ENCODE results near the gene ATXN7L1.

Gene ATXN7L1

GRCh38 chr7:105644937-105645336, 231.5 kb downstream of the ATXN7L1 start (continued):
- no peak for TF ChIP-seq BACH2 (CRISPR knock-in tag; IDR thresholded peaks at IDR 0.05; ENCODE audit: borderline replicate concordance)
- no peak for TF ChIP-seq OSR1 (CRISPR knock-in tag; IDR thresholded peaks at IDR 0.05)
- no peak for TF ChIP-seq ESRRG (CRISPR knock-in tag; IDR thresholded peaks at IDR 0.05)
- TF ChIP-seq SNAI2 (CRISPR knock-in tag; IDR thresholded peaks at IDR 0.05): no peak
- TF ChIP-seq CSRNP3 (CRISPR knock-in tag; IDR thresholded peaks at IDR 0.05): no peak

- TF ChIP-seq BACH2 (CRISPR knock-in tag; IDR thresholded peaks at IDR 0.05; ENCODE audit: borderline replicate concordance) (no peak), ZC3H10 (CRISPR knock-in tag; IDR thresholded peaks at IDR 0.05) (no peak), ESRRG (CRISPR knock-in tag; IDR thresholded peaks at IDR 0.05) (no peak), TCF4 (CRISPR knock-in tag; IDR thresholded peaks at IDR 0.05; ENCODE audit: borderline replicate concordance) (no peak), OSR1 (CRISPR knock-in tag; IDR thresholded peaks at IDR 0.05) (no peak), CREB5 (CRISPR knock-in tag; IDR thresholded peaks at IDR 0.05; ENCODE audit: low read depth) (no peak), GLIS3 (CRISPR knock-in tag; IDR thresholded peaks at IDR 0.05) (no peak), TOX (CRISPR knock-in tag; IDR thresholded peaks at IDR 0.05; ENCODE audit: borderline replicate concordance) (no peak), SNAI2 (CRISPR knock-in tag; IDR thresholded peaks at IDR 0.05) (no peak), ZFP30 (CRISPR knock-in tag; IDR thresholded peaks at IDR 0.05) (no peak), ISL1 (CRISPR knock-in tag; IDR thresholded peaks at IDR 0.05) (no peak), RARB (CRISPR knock-in tag; IDR thresholded peaks at IDR 0.05) (no peak), CSRNP3 (CRISPR knock-in tag; IDR thresholded peaks at IDR 0.05) (no peak), ZFP3 (CRISPR knock-in tag; IDR thresholded peaks at IDR 0.05) (no peak), CSDC2 (CRISPR knock-in tag; IDR thresholded peaks at IDR 0.05) (no peak), PPARA (CRISPR knock-in tag; IDR thresholded peaks at IDR 0.05; ENCODE audit: borderline replicate concordance) (no peak), ZNF70 (CRISPR knock-in tag; IDR thresholded peaks at IDR 0.05) (no peak), ARNTL (CRISPR knock-in tag; IDR thresholded peaks at IDR 0.05; ENCODE audit: borderline replicate concordance, low read depth) (no peak)
- no peak for ATAC-seq
Measured at GRCh38 chr7:105643851-105644250, 232.5 kb downstream of the ATXN7L1 start.

GRCh38 chr7:105643384-105643783, 233.0 kb downstream of the ATXN7L1 start:
- no peak for TF ChIP-seq ZC3H10 (CRISPR knock-in tag; IDR thresholded peaks at IDR 0.05)
- no peak for TF ChIP-seq CSDC2 (CRISPR knock-in tag; IDR thresholded peaks at IDR 0.05)
- TF ChIP-seq ZFP3 (CRISPR knock-in tag; IDR thresholded peaks at IDR 0.05): no peak
- TF ChIP-seq BACH2 (CRISPR knock-in tag; IDR thresholded peaks at IDR 0.05; ENCODE audit: borderline replicate concordance): no peak
- no peak for TF ChIP-seq ZFP30 (CRISPR knock-in tag; IDR thresholded peaks at IDR 0.05)
- no peak for TF ChIP-seq TCF4 (CRISPR knock-in tag; IDR thresholded peaks at IDR 0.05; ENCODE audit: borderline replicate concordance)
- no peak for TF ChIP-seq ZNF70 (CRISPR knock-in tag; IDR thresholded peaks at IDR 0.05)
- no peak for TF ChIP-seq PPARA (CRISPR knock-in tag; IDR thresholded peaks at IDR 0.05; ENCODE audit: borderline replicate concordance)
- TF ChIP-seq ISL1 (CRISPR knock-in tag; IDR thresholded peaks at IDR 0.05): no peak
- no peak for TF ChIP-seq PATZ1 (CRISPR knock-in tag; IDR thresholded peaks at IDR 0.05; ENCODE audit: borderline replicate concordance)
- no peak for TF ChIP-seq POU6F1 (CRISPR knock-in tag; IDR thresholded peaks at IDR 0.05; ENCODE audit: borderline replicate concordance, low read depth)
- TF ChIP-seq ZNF565 (CRISPR knock-in tag; conservative IDR thresholded peaks at IDR 0.05; ENCODE audit: low read depth): no peak
- TF ChIP-seq RARB (CRISPR knock-in tag; IDR thresholded peaks at IDR 0.05): no peak
- no peak for TF ChIP-seq ARNTL (CRISPR knock-in tag; IDR thresholded peaks at IDR 0.05; ENCODE audit: borderline replicate concordance, low read depth)
- TF ChIP-seq CREB5 (CRISPR knock-in tag; IDR thresholded peaks at IDR 0.05; ENCODE audit: low read depth): no peak
- no peak for TF ChIP-seq GLIS3 (CRISPR knock-in tag; IDR thresholded peaks at IDR 0.05)
- TF ChIP-seq TOX (CRISPR knock-in tag; IDR thresholded peaks at IDR 0.05; ENCODE audit: borderline replicate concordance): no peak
- TF ChIP-seq CSRNP3 (CRISPR knock-in tag; IDR thresholded peaks at IDR 0.05): no peak
- ATAC-seq: peak; percentile 40; the same call in 1 of the 3 replicates
